GM12878 (cell line): ENCODE results near the gene SBF2. TPM values are rescaled to one million over a fixed set of nuclear protein-coding genes. Genes with fewer than 3 reads are reported as not detected.

Experiments
- ATAC-seq: fragments of 200-7000 bp; cut with Tn5 transposase; 3 replicates; pipeline ENCODE4 v1.9.1; 2020; ENCODE audit warnings: mild to moderate bottlenecking, moderate library complexity
- BruUV-seq: library from RNA; stranded (reverse); fragments of 400-500 nt; replicated peaks from 2 replicates; lab custom pipeline; 2021; lab: Mats Ljungman, UMichigan
- CTCF ChIA-PET: fragments of 300-600 bp; sonication (Branson Sonifier 250); formaldehyde crosslinking; extraction: SDS; loops from one replicate; lab custom pipeline; 2021; ENCODE audit warnings: inconsistent platforms; lab: Yijun Ruan, JAX
- POLR2A ChIA-PET: fragments of 350-600 bp; formaldehyde crosslinking; extraction: SDS; loops from one replicate; lab custom pipeline; 2021; ENCODE audit warnings: inconsistent platforms; lab: Charles Lee
- RAD21 ChIA-PET: fragments of 300-600 bp; sonication (Branson Sonifier 250); formaldehyde crosslinking; loops from one replicate; lab custom pipeline; 2023; ENCODE audit warnings: antibody characterized with exemption; ENCODE audit not compliant: unreplicated experiment; lab: Charles Lee
- SMC1A ChIA-PET: fragments of 300-600 bp; sonication (Branson Sonifier 250); formaldehyde crosslinking; loops from one replicate; lab custom pipeline; 2023; ENCODE audit not compliant: unreplicated experiment, uncharacterized antibody; lab: Charles Lee
- DNase-seq: peaks from one replicate; pipeline ENCODE4 v3.0.0-alpha.2; 2011; ENCODE audit warnings: low read depth, low spot score
- FAIRE-seq: peaks from 3 replicates; lab custom pipeline; 2011; peaks lifted over from hg19 to GRCh38; lab: Jason Lieb, UNC
- H2AFZ ChIP-seq: 2 replicates; pipeline ENCODE4 v1.6.0; 2011; ENCODE audit warnings: low read depth, low read length, control low read depth; ENCODE audit not compliant: control insufficient read depth
- H3K27ac ChIP-seq: 2 replicates; pipeline ENCODE4 v1.5.1; 2011; ENCODE audit warnings: control low read depth; ENCODE audit not compliant: control insufficient read depth, insufficient read depth
- H3K27me3 ChIP-seq, 2 experiments: replicated peaks in 1 of 2; 2 replicates each; pipeline versions ENCODE4 v1.6.0 to v1.6.1; 2011; ENCODE audit warnings: low read length in 1 of 2; ENCODE audit not compliant: control insufficient read depth in 2 of 2, insufficient read depth in 2 of 2
- H3K36me3 ChIP-seq, 2 experiments: 2 replicates each; pipeline ENCODE4 v1.5.1; 2011; ENCODE audit warnings: low read length in 1 of 2; ENCODE audit not compliant: control insufficient read depth in 2 of 2, insufficient read depth in 2 of 2
- H3K4me1 ChIP-seq: 2 replicates; pipeline ENCODE4 v1.6.1; 2011; ENCODE audit warnings: mild to moderate bottlenecking, low read length, moderate library complexity, mixed read lengths; ENCODE audit not compliant: control insufficient read depth, insufficient read depth
- H3K4me2 ChIP-seq: 2 replicates; pipeline ENCODE4 v1.6.0; 2011; ENCODE audit warnings: control low read depth; ENCODE audit not compliant: control insufficient read depth, insufficient read depth
- H3K4me3 ChIP-seq: fragments of 200-600 bp; sonication (generic); 2 replicates; pipeline ENCODE4 v1.5.1; 2016
- H3K79me2 ChIP-seq: 2 replicates; pipeline ENCODE4 v1.6.0; 2011; ENCODE audit warnings: low read length; ENCODE audit not compliant: control insufficient read depth, insufficient read depth
- H3K9ac ChIP-seq: 2 replicates; pipeline ENCODE4 v1.8.0; 2011; ENCODE audit warnings: low read length, control low read depth, mixed read lengths; ENCODE audit not compliant: control insufficient read depth, insufficient read depth
- H3K9me3 ChIP-seq: replicated peaks from 3 replicates; pipeline ENCODE4 v1.5.1; 2011; ENCODE audit warnings: mild to moderate bottlenecking, low read length; ENCODE audit not compliant: control insufficient read depth, insufficient read depth
- H4K20me1 ChIP-seq: 2 replicates; pipeline ENCODE4 v1.6.0; 2011; ENCODE audit not compliant: control insufficient read depth, insufficient read depth
- ATF3 ChIP-seq: IDR thresholded peaks from 2 replicates; pipeline ENCODE4 v1.6.1; 2011; ENCODE audit warnings: low read depth, mild to moderate bottlenecking, low read length, moderate library complexity, borderline replicate concordance; ENCODE audit errors: extremely low read depth
- CEBPB ChIP-seq, 2 experiments: fragments of 150-350 bp in 1 of 2; IDR thresholded peaks; 2 replicates each; pipeline ENCODE4 v1.6.1; 2012 to 2014; ENCODE audit warnings: low read depth in 2 of 2, low read length in 2 of 2, borderline replicate concordance in 1 of 2, inconsistent platforms in 1 of 2
- EGR1 ChIP-seq, 2 experiments: IDR thresholded peaks; 1 replicate in 1 of 2; 2 replicates in 1 of 2; pipeline ENCODE4 v1.6.1; 2011 to 2012; ENCODE audit warnings: low read depth in 2 of 2, low read length in 2 of 2, borderline replicate concordance in 1 of 2, mild to moderate bottlenecking in 1 of 2, moderate library complexity in 1 of 2
- ELK1 ChIP-seq: IDR thresholded peaks from 2 replicates; pipeline ENCODE4 v1.6.1; 2012; ENCODE audit warnings: low read depth, low read length, improper control_type of control experiment
- ETV6 ChIP-seq, 2 experiments: fragments of 450-650 bp in 1 of 2; IDR thresholded peaks in 1 of 2; conservative IDR thresholded peaks in 1 of 2; 2 replicates each; pipeline ENCODE4 v1.6.1; 2014; ENCODE audit warnings: antibody characterized with exemption in 1 of 2, borderline replicate concordance in 1 of 2, low read depth in 1 of 2, mild to moderate bottlenecking in 1 of 2, moderate library complexity in 1 of 2
- JUND ChIP-seq: IDR thresholded peaks from 2 replicates; pipeline ENCODE4 v1.6.1; 2012; ENCODE audit warnings: low read depth, mild to moderate bottlenecking, low read length, improper control_type of control experiment, moderate library complexity
- MEF2A ChIP-seq: IDR thresholded peaks from 2 replicates; pipeline ENCODE4 v1.6.1; 2011; ENCODE audit warnings: low read depth, mild to moderate bottlenecking, low read length, moderate library complexity; ENCODE audit not compliant: insufficient read depth
- MEF2B ChIP-seq: fragments of 450-650 bp; IDR thresholded peaks from 2 replicates; pipeline ENCODE4 v1.6.1; 2018; ENCODE audit warnings: mild to moderate bottlenecking, moderate library complexity; ENCODE audit not compliant: partially characterized antibody, poor library complexity, severe bottlenecking
- MTA3 ChIP-seq: IDR thresholded peaks from 2 replicates; pipeline ENCODE4 v1.6.1; 2012; ENCODE audit warnings: low read length, inconsistent platforms, borderline replicate concordance
- NR2F1 ChIP-seq: fragments of 450-650 bp; conservative IDR thresholded peaks from 2 replicates; pipeline ENCODE4 v1.6.1; 2017; ENCODE audit warnings: mild to moderate bottlenecking
- RCOR1 ChIP-seq: conservative IDR thresholded peaks from 2 replicates; pipeline ENCODE4 v1.6.1; 2012; ENCODE audit warnings: low read depth, low read length, improper control_type of control experiment
- SKIL ChIP-seq: fragments of 450-650 bp; IDR thresholded peaks from 2 replicates; pipeline ENCODE4 v1.6.1; 2017; ENCODE audit warnings: mild to moderate bottlenecking, low read depth, inconsistent platforms; ENCODE audit not compliant: poor library complexity, severe bottlenecking
- SPI1 ChIP-seq: IDR thresholded peaks from 2 replicates; pipeline ENCODE4 v1.6.1; 2011; ENCODE audit warnings: low read depth, mild to moderate bottlenecking, low read length, moderate library complexity, borderline replicate concordance; ENCODE audit not compliant: insufficient read depth
- SREBF1 ChIP-seq: IDR thresholded peaks from 2 replicates; pipeline ENCODE4 v1.6.1; 2012; ENCODE audit warnings: mild to moderate bottlenecking, low read length
- TBL1XR1 ChIP-seq: IDR thresholded peaks from 2 replicates; pipeline ENCODE4 v1.6.1; 2012; ENCODE audit warnings: low read depth, low read length, improper control_type of control experiment
- TCF3 ChIP-seq: IDR thresholded peaks from 2 replicates; pipeline ENCODE4 v1.6.1; 2012; ENCODE audit warnings: low read depth, mild to moderate bottlenecking, low read length, borderline replicate concordance; ENCODE audit not compliant: insufficient read depth
- WGBS: methylation state at CpG from one replicate; pipeline ENCODE4 v1.1.6; 2016; ENCODE audit warnings: low lambda C conversion rate; ENCODE audit not compliant: insufficient replicate concordance, insufficient coverage; ENCODE audit errors: missing lambda C conversion rate; 5-methylcytosine and 5-hydroxymethylcytosine counted together
- in situ Hi-C: fragments of 300-500 bp; cut with MboI; formaldehyde crosslinking; loops from 9 replicates; pipeline ENCODE4 v1.14.3; 2018; ENCODE audit warnings: mixed read lengths
- intact Hi-C: fragments of 100-400 bp; cut with micrococcal nuclease; formaldehyde crosslinking; loops from one replicate; pipeline ENCODE4 v1.14.2; 2022; ENCODE audit not compliant: unreplicated experiment
- polyA plus RNA-seq, 11 experiments: library from polyadenylated mRNA; depleted of rRNA in 4 of 11; unstranded in 6 of 11; stranded (reverse) in 5 of 11; fragments of >200 nt; fragmentation: Nextera tagmentation in 4 of 11; fragmentation: Illumina TruSeq in 1 of 11; extraction: Ambion mirVana in 4 of 11; extraction: Trizol in 1 of 11; gene quantifications; 1 replicate in 1 of 11; 2 replicates in 10 of 11; pipeline versions ENCODE4 v1.2.1 to v1.2.3, GENCODE V29; 2011 to 2016; ENCODE audit warnings: inconsistent platforms in 2 of 11, missing spikeins in 2 of 11, low read depth in 1 of 11
- total RNA-seq, 4 experiments: library from RNA; depleted of rRNA in 3 of 4; stranded (reverse); fragments of >200 nt in 3 of 4; fragmentation: Illumina TruSeq in 1 of 4; extraction: Trizol in 1 of 4; gene quantifications; 2 replicates each; pipeline versions ENCODE4 v1.2.1 to v1.2.3, GENCODE V29; 2013 to 2021

Gene SBF2
- total and polyA plus RNA-seq, 10 of the 15 experiments (the other 5 are each of a cell fraction or from before 2014, with no cell fraction given) = 0.24 to 2.3 (median 1.1) TPM

- TF ChIP-seq SKIL = peak; percentile 22
- TF ChIP-seq TCF3 = no peak
- no peak for TF ChIP-seq MEF2B
- TF ChIP-seq SPI1 = peak; percentile 80
- no peak for TF ChIP-seq RCOR1
- no peak for TF ChIP-seq CEBPB (IDR thresholded peaks at IDR 0.05; ENCODE audit: borderline replicate concordance in 1 of 2, low read depth in 2 of 2, low read length in 2 of 2)
- no peak for TF ChIP-seq ATF3
- TF ChIP-seq, all 136 proteins: peak for 5
These were observed 554.7 kb downstream of the SBF2 start (continued) for GRCh38 chr11:9739123-9739900.

- Histone ChIP-seq H3K9me3 (peaks cover 9% of the 10 kb centered on the region; the same call in 2 of the 3 replicates), H3K79me2 (peaks cover 2% of the 10 kb centered on the region), H3K4me3 (no peak overlapping the region), H3K4me2 (peak overlapping the region; percentile 35), H3K36me3 (peaks cover 3 to 23% of the 10 kb centered on the region in 2 experiments; a peak in 3 of 4 replicates), H3K9ac (no peak overlapping the region), H3K4me1 (peaks cover 44% of the 10 kb centered on the region), H4K20me1 (no peaks in the 10 kb centered on the region), H2AFZ (no peak overlapping the region), H3K27ac (peak overlapping the region; percentile 11), H3K27me3 (no peaks in the 10 kb centered on the region)
- intact Hi-C loops (no loop called here), in situ Hi-C loops (no loop called here)
- SMC1A ChIA-PET = interaction anchor here (1.0 to 5.8 kb wide), 8 partner anchors 9 to 279 kb away, joined by 3 to 39 read pairs (median 4); no protein-coding TSS in a partner anchor
- DNase-seq = no peak
- POLR2A ChIA-PET = interaction anchor here (1.2 to 1.4 kb wide), 2 partner anchors 13 to 19 kb away, joined by 4 read pairs; no protein-coding TSS in a partner anchor
- CTCF ChIA-PET = interaction anchor here (3.1 kb wide), 1 partner anchor 9 kb away, joined by 20 read pairs; no protein-coding TSS in a partner anchor
- WGBS = 23% methylated on average over 1 of the region's 1 CpG
- no peak for FAIRE-seq
- RAD21 ChIA-PET = interaction anchor here (1.4 to 1.5 kb wide), 3 partner anchors 57 to 137 kb away, joined by 3 to 4 read pairs (median 4); no protein-coding TSS in a partner anchor
- no TSS peak for BruUV-seq
- ATAC-seq = no peak
- TF ChIP-seq NR2F1 = no peak
- no peak for TF ChIP-seq EGR1 (IDR thresholded peaks at IDR 0.05; ENCODE audit: borderline replicate concordance in 1 of 2, low read depth in 2 of 2, low read length in 2 of 2)
- no peak for TF ChIP-seq MTA3
- no peak for TF ChIP-seq SREBF1
- TF ChIP-seq MEF2A = no peak
- no peak for TF ChIP-seq TBL1XR1
- TF ChIP-seq JUND = no peak
- no peak for TF ChIP-seq ETV6 (conservative IDR thresholded peaks at IDR 0.05 in 1 of 2, IDR thresholded peaks at IDR 0.05 in 1 of 2; ENCODE audit: borderline replicate concordance in 1 of 2, low read depth in 1 of 2)
- TF ChIP-seq ELK1 = no peak
These were observed 555.3 kb downstream of the SBF2 start for GRCh38 chr11:9738707-9739106.
